NCI-H446 (cell line): ENCODE data around the gene BTRC.

Source experiments
- DNase-seq, 2 experiments: peaks; one replicate each; lab custom pipeline; 2025; lab: John Stamatoyannopoulos, UW

BTRC gene

DNA sequence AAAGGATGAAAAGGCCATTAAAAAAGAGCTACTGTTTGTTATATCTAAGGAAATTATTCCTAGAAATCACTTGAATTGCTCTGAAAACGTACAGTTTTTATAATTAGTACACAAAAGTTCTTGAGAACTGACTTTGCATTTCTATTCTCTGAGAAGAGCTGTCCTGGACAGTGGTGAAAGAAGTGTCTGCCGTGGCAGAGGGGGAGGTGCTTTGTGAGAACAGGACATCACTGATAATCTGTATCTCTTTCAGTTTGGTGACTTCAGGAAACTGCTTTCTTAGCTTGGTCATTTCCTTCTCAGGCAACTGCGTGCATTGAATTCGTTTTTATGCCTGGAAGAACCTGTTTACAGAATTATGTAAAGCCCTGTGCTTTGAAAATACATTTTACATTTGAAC lies 182.0 kb downstream of the BTRC start:
- no peak for DNase-seq

DNA sequence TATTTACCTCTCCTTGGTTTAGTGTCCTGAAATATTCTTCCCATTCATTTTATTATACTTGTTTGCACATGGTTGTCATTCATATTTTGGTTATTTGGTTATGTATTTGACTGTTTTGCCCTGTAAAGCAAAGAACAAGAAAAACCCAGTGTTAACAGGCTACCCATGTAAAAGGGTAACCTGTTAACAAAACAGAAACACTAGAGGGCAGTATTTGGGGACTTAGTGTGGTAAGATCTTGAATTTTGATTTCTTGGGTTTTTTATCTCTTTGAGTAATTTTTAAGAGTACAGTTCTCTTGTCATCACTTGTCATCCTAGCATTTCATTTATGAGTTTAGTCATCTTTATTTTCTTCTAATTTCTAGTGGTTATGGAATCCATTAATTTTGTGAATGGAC lies 182.8 kb downstream of the BTRC start:
- DNase-seq, result peak in 1 of 2 experiments; percentile 24

DNA sequence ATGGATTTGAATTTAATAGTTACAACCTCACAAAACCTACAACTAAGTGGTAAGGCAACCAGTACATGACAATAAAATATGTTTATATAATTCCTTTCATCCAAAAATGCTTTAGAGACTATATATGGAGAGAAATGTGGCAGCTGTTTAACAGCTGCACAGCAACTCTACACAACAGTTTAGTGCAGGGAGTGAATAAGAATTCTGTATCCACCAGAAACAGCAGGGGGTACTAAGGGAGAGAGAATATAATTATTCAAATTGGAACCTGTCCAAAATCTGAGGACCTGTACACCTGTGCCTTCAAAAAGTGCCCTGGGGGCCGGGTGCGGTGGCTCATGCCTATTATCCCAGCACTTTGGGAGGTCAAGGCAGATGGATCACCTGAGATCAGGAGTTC lies 184.5 kb downstream of the BTRC start:
- DNase-seq, result no peak

DNA sequence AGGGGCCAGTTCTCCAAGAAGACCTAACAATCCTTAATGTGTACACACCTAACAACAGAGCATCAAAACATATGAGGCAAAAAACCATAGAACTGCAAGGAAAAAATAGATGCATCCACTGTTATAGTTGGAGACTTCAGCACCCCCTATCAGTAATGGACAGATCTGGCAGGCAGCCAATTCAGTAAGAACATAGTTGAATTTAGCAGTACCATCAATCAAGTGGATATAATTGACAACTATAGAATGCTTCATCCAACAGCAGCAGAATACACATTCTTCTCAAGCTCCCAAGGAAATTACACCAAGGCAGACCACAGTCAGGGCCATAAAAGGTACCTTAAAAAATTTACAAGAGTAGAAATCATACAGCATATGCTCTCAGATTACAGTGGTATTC lies 191.9 kb downstream of the BTRC start:
- peak in 1 of 2 experiments; percentile 27 for DNase-seq

DNA sequence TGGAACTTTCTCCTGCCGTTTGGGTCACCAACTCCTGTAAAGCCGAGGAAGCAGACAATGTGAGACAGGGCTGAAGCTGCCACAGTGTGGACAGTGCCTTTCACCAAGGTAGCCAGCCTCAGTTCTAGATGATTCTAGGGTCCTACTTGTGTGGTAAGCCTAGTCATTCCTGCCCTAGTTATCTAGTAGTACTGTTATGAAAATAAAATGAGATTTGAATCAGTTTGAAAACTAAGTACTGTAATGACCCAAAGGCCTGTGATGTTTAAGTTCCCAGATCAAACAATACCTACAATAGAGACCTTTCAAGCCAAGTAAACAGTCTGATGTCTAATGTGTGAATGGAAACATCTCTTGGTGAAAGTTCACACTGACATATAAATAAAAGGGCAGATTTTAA lies 197.0 kb downstream of the BTRC start:
- no peak for DNase-seq

DNA sequence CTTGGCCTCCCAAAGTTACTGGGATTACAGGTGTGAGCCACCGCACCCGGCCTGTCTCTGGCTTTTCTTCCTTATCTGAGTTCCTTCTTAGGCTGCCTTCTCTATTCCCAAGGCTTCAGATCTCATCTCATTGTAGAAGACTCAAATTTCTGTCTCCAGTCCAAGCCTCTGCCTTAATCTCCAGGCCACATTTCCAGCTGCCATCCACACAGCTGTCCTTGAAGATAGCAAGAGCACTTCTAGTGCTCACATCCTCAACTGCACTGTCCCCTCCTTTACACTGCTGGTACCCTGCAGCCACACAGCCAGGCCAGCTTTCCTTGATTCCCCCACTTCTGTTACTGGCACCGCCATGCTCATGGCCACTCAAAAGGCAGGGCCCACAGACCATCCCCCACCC lies 198.5 kb downstream of the BTRC start:
- no peak for DNase-seq

DNA sequence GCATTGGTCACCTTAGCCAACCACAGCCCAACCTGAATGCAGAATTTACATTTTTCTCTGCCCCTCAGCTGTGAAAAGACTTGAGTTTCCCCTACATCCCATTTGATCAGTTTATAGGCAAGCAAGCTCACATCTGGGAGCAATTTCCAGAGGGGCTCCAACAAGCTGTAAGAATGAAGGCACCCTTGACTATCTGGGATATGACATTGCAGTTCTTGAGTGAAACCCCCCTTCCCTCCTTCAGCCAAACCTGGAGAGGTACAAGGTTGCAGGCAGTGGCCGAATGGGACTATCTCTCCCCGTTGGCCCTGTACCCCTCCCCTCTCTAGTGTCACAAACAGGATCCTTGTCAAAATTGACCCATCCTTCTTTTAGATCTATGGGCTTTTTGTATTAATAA lies 203.6 kb downstream of the BTRC start:
- no peak for DNase-seq

DNA sequence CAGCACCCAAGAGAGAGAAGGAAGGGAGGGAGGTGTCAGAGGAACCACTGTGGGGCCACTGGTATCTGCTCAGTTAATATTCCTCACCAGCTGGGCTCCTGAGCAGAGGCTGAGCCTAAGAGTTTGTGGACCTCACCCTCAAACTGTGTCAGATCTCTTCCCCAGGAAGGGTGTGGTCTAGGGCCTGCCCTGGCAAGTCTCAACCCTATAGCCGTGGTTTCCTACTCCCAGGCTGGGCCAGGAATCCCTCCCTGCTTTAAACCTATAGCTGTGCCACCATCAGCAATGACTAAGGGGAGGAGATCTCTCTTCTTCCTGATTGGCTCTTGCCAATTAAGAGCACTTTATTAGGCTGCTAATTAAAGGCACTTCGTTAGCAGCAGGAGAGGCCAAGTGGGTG lies 204.2 kb downstream of the BTRC start:
- no peak for DNase-seq

DNA sequence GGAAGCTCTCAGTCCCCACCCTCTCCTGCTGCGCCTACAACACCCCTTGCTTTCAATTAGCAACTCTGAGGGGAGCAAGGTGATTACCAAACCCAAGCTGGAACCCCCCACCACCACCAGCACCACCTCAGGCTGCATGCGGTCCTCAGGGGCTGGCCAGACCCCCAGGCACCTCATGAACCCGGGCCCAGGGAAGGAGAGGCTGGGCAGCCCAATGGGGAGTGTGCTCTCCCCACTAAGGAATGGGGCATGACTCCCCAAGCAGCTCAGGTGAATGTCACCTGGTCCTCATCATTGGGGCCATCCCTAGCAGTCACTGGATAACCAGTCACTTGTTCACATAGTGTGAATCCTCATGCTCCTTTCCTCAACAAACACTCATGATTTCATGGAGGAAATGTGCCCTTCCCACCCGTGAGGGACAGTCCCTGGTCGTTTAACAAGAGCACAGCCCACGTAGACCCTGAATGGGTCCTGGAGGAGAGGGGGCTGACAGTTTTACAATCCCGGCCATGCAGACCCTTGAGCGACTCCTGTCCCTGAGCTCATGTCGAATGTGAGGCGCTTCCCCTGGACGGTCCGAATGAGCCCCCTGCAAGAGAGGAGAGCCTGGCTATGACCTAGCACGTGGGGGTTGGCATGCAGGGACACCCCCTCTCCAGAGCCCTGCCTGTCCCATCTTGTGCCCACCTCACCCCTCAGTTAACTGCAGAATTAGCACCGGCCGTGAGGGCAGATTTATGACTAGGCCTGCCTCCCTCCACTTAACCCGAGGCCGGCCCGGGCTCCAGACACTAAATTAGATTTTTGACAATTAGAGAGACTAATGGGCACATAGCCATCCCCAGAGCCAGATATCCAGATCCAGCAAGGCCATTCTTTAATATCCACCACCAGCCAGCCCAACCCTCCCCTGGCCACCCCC lies 205.0 kb downstream of the BTRC start:
- no peak for DNase-seq

DNA sequence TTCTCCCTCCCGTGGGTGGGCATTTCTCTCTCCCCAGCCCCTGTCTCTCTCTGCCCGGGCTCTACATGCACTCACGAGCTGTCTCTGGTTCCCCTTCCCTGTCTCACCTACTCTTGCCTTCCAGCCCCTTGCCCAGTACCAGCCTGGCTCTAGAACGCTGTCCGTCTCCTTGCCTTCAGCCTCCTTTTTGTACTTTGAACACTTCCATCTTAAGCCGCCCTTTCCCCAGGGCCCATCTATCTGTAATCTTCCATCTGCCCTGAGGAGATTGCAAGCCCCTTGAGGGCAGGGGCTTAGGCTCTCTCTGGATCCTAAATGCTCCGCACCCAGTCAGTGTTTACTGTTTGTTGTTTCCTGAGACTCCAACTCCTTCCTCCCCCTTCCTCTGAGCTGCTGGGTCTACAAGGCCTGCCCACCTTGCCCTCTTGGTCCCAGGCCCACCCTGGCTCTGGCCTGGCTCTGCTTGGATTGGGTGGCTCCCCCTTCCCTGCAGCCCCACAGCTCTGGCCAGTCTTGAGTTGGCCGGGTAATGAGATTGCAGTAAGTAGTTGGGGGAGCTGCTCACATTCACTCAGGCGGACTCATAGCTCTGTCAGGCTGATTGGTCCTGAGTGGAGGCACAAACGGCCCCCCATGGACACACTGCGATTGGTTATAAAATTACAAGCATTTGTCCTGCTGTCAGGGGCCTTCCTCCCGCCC lies 205.8 kb downstream of the BTRC start:
- no peak for DNase-seq

DNA sequence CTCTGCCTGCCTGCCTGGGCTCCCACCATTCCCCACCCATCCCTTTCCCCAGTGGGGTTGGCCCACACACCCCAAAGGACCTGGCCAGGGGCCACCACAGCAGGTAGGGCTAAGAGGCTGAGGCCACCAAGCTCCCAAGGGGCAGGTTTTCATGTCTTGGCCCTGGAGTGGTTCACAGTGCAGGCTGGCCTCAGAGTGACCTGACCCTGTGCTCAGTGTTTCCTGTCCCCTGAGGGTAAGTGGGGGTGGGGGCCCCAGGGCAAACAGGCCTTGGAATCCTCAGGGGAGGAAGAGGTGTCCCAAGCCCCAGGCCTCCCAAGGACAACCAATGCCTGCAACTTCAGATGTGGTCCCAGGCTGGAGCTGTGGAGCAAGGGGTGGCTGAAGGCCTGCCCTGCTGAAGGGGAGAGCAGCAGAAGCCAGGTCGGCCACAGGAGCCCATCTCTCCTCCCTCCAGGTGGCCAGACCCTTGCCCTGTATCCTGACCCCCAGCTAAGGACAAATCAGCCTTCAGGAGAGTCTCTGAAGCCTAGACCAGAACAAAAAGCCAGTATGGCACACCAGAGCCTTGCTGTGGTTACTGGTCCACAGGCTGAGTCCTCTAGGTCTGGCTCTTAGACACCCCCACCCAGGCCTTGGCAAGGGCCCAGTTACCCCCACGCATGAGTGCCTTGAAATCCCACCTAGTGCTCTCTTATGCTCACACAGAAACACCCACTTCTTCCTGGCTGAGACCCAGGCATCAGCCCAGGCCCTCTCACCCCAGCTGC lies 206.5 kb downstream of the BTRC start:
- no peak for DNase-seq

DNA sequence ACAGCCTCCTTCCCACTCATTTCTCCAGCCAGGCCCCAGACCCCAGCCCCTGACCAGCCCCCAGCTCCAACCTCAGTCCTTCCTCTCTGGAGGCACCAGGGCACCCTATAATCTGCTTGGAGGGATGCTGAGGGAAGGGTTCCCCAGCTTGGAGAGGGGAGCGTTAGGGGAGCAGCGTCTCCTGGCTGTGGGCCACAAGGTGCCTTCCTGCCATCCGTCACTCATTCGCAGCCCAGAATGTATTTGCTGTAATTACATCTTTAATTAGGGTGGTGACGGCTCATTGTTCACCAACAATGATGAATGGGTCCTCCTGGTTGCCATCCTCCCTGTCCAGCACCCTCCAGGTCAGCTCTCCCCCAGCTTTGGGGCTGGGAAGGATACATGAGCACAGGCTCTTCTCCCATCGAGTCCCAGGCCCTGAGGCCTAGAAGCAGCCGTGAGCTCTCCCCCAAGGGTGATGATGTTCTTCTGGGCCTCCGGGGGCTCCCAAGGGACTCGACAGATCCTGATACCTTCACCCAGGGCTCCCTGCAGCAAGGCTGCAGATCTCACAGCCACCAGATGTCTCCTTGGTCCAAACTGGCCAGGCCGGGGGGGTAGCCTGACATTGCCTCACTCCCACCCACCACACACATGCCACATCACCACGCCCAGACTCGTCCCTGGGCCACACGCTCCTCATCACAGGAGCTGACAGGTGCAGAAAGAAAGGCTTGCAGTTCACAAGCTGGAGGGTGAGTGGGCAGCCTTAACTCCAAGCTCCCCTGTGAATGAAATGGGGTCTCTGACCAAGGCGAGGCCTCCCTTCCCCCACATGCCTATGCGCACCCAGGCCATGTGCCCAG lies 207.3 kb downstream of the BTRC start:
- no peak for DNase-seq

DNA sequence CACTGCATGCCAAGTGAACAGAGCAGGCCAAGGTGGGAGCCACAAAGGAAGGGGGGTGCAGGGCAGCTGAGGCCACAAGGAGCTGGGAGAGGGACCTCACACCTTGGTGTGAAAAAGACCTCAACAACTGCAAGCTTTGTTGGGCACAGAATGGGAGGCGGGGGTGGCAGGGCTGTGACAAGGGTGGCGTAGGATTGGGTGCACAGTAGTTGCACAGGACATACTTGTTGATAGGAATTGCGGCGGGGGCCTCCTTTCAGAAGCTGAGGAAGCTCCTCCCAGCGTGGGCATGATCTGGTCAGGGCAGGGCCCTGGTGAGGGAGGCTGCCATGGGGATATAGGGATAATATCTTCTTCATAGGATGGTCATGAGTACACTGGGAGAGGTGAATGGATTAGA lies 208.3 kb downstream of the BTRC start:
- no peak for DNase-seq

DNA sequence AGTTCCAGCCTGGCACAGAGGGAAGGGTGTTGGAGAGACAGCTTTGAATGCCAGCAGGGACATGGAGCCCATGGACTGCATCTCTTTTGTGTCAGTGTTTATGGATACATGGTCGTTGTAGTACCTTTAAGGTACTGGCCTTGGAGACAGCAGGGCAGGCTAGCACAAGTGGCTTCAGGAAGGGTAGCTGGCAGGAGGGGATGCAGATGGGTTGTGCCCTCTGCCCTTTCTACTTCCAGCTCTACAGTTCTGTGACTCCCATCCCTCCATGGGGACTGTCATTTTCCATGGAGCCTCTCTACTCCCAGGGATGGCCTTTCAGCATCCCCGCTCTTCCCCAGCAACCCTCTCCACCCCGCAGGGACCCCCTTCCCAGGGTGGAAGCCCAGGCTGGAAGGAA lies 209.0 kb downstream of the BTRC start:
- DNase-seq, result no peak

DNA sequence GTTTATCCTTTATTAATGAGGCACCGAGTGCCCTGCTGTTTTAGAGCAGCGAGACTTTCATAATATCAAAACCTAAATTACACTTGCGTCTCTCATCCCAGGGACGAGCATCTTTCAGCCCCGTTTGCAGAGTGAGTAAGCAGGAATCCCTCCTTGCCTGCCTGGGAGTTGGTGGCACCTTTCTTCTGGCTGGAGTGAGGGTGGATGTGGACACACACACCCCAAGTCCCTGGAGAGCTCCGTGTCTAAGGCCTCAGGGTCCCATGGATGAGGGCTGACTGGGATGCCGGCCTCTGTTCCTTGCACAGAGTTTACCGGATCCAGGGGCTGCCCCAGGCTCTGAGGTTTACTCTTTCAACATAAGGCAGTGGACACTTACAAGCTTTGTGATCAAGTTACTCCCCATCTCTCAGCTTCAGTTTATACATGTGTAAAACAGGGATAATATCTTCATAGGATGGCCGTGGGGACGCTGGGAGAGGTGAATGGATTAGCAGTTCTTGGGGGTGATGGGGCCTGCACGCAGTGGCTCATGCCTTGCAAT lies 209.6 kb downstream of the BTRC start:
- no peak for DNase-seq

DNA sequence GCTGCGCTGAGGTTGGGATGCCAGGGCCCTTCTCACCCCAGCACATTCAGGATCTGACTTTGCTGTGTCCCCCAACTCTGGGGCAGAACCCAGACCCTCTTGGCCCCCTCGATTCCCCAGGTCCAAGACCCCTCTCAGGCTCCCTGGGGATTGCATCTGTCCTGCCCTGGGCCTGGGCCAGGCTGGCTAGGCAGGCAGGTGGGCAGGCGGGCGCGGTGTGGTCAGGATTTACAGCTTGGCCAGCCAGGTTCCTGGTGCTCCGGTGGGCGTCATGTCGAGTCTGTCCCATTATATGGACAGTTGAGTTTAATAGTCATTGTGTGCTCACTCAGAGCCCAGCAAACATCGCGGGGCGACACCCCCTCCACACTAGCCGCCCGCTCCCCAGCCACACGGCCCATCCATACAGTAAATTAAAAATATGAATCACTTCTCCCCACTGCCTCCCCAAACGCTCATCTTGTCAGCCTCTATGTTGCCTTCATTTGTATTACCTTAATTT lies 210.6 kb downstream of the BTRC start:
- no peak for DNase-seq

DNA sequence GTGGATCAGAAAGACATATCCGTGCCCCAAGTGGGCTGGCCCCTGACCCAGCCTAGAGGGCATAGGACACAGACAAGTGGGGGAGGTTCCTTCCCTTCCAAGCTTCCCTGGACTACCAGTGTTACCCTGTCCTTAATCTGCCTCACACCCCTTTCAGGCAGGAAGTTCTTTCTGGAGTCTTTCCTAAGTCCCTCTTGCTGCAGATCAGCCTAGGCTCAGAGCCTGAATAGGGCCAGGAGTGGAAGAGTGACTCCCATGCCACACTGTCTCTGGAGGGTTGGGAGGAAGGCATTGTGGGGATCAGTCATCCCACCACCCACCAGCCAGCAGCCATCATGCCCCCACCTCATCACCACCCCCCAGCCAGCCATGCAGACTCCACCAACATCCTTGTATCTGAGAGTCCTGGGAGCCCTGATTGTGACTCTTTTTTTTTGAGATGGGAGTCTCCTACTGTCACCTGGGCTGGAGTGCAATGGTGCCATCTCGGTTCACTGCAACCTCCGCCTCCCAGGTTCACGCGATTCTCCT lies 211.5 kb downstream of the BTRC start:
- no peak for DNase-seq

DNA sequence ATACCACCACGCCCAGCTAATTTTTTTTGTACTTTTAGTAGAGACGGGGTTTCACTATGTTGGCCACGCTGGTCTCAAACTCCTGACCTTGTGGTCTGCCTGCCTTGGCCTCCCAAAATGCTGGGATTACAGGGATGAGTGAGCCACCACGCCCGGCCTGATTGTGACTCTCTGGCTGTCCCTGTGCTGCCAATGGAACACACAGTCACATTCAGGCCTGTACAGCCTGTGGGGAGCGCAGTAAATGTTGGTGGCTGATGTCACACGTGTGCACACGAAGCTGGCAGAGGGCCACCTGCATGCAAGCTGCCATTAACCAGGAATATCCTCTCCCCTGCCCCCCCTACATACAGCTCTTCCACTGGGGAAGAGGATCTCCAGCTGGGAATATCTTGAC lies 212.0 kb downstream of the BTRC start:
- no peak for DNase-seq

DNA sequence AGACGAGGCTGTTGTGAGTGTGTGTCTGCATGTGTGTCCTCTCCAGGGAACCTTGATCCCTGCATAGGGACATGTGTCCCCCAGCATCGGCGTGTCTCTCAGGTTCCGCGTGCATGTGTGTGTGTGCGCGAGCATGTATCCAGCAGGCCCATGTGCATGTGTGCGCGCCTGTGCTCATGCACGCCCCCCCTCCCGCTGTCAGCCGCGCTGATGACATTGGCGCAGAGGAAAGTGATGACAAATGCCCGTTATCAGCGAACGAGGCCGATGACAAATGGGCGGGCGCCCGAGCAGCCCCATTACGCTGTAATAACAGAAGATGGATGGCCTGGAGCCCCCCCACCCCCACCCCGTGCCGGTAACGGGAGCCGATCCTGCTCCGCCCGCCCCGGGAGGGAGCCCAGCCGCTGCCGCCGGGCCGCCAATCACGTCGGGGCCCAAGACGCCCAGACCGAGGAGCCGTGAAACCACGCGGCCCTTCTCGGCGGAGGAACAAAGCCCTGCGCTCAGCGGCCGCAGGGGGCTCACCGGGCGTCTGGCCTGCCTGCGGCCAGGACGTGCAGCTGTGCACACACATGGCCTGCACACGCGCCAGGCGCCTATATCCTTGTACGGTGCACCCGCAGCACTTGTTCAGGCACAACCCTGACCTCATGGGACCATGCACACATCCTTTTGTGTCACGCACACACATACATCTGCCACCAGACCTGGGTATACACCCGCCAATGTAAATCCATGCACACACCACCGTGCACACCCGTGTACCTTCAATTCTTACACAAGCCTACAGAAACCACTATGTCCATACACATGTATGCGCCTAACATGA lies 212.6 kb downstream of the BTRC start:
- DNase-seq, result no peak
